Ovary (tissue), 9 donors: ENCODE measurements around the gene PRKCE. TPM values are rescaled to one million over a fixed set of nuclear protein-coding genes. Genes with fewer than 3 reads are reported as not detected.

Experiments used
- DNase-seq, 5 donors: peaks; one replicate each; pipeline ENCODE4 v3.0.0-alpha.2; 2019 to 2020
- H3K27ac ChIP-seq, 2 donors: fragments of 200-600 bp; one replicate each; pipeline versions ENCODE4 v1.5.1 to v1.8.0; 2019 to 2022
- H3K27me3 ChIP-seq: fragments of 200-600 bp; one replicate; pipeline ENCODE4 v1.8.0; 2022
- H3K36me3 ChIP-seq: fragments of 200-600 bp; sonication (generic); one replicate; pipeline ENCODE4 v1.5.1; 2019
- H3K4me1 ChIP-seq: one replicate; pipeline ENCODE4 v1.8.1; 2013; ENCODE audit warnings: mild to moderate bottlenecking, moderate library complexity; ENCODE audit not compliant: insufficient read depth
- H3K4me3 ChIP-seq: fragments of 200-600 bp; sonication (generic); one replicate; pipeline ENCODE4 v1.5.1; 2017
- H3K9me3 ChIP-seq, 2 donors: fragments of 200-600 bp in 1 of 2; sonication (generic) in 1 of 2; one replicate each; pipeline versions ENCODE4 v1.5.1 to v1.8.1; 2013 to 2019; ENCODE audit warnings: mild to moderate bottlenecking in 1 of 2, moderate library complexity in 1 of 2
- EP300 ChIP-seq: sonication (generic); formaldehyde crosslinking; IDR thresholded peaks from one replicate; pipeline ENCODE4 v1.6.1; 2017; ENCODE audit warnings: antibody characterized with exemption
- POLR2A ChIP-seq: fragments of 450-650 bp; IDR thresholded peaks from one replicate; pipeline ENCODE4 v1.6.1; 2017; ENCODE audit warnings: antibody characterized with exemption, mild to moderate bottlenecking, moderate library complexity
- WGBS, 3 donors: extraction: QIAGEN DNeasy Blood & Tissue Kit in 1 of 3; methylation state at CpG; one replicate each; pipeline versions ENCODE4 v1.1.5 to v1.1.7; 2013 to 2017; 5-methylcytosine and 5-hydroxymethylcytosine counted together
- intact Hi-C, 4 donors: fragments of 100-400 bp; cut with DNase I; formaldehyde crosslinking; loops; one replicate each; pipeline versions ENCODE4 v1.11.0 to v1.15.1; 2022 to 2023
- polyA plus RNA-seq, 2 donors: library from polyadenylated mRNA; stranded (reverse); fragments of 200-250 nt in 1 of 2; fragments of 350-450 nt in 1 of 2; fragmentation: Illumina TruSeq in 1 of 2; extraction: RNeasy Lipid Tissue Mini Kit (QIAGEN cat#74804) in 1 of 2; gene quantifications; one replicate each; pipeline ENCODE4 v1.2.3, GENCODE V29; 2013 to 2014
- total RNA-seq, 7 donors: library from RNA; depleted of rRNA in 2 of 7; stranded (reverse); fragments of >200 nt in 2 of 7; fragmentation: NEBNext Ultra II Directional in 3 of 7; extraction: Animal tissue kit (Norgen Biotek cat#: 25700) in 3 of 7; gene quantifications; one replicate each; pipeline versions ENCODE4 v1.1.0 to v1.2.4, GENCODE V29; 2016 to 2023
- TF ChIP-seq, protein P1 (sequence below), 3 donors: fragments of 450-650 bp in 2 of 3; fragments of 200-600 bp in 1 of 3; IDR thresholded peaks; one replicate each; pipeline versions ENCODE4 v1.5.1 to v1.8.0; 2016 to 2022; ENCODE audit warnings: antibody characterized with exemption in 3 of 3, mild to moderate bottlenecking in 1 of 3
- donor health status: DM: no; HTN: no; CAD: no; lungs with moderate emphysema.
- donor health status: DM: no; HTN: no; CAD: no.
- donor health status: Bipolar disorder and iron deficiency.
- donor health status: DM: yes; HTN: yes; CAD: no.
- donor health status: DM: no; HTN: no; CAD: no.
- donor health status: DM: yes; HTN: yes; CAD: no.

PRKCE gene
- total and polyA plus RNA-seq, 9 donors = 3.1 to 22.8 (median 12.8) TPM

DNA sequence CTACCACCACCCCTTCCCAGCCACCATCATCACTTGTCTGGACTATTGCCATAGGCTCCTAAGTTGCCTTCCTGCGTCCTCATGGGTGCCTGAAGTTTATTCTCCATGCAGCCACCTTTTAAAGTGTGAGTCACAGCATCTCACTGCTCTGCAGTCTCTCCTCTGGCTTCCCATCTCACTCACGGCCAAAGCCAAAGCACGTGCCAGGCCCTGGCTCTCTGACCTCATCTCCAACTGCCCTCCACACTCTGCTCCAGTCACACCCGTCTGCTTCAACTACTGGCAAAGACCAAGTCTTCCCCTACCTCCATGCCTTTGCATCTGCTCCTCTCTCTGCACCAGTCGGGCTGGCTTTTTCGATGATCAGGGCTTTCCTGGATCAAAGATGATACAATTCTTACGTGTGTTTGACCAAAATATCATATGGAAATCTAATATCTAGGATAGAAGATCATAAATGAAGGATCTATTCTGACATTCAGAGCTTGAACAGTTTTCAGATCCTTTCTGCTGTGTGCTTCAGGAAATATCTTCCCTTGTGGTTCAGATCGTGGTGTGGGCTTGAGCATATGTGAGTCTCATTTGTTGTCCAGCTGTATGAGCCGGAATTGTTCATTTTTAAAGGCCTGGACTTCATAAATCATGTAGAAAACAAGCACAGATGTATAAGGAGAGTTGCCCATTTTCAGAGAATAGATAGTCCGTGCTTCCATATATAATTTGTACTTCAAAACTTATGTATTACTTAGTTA is 175.6 kb downstream of the PRKCE start:
- H3K36me3 ChIP-seq = no peaks in the 10 kb centered on the region
- peaks cover under 1% of the 10 kb centered on the region for H3K4me1 ChIP-seq
- H3K4me3 ChIP-seq = no peak overlapping the region
- TF ChIP-seq, protein P1, sequence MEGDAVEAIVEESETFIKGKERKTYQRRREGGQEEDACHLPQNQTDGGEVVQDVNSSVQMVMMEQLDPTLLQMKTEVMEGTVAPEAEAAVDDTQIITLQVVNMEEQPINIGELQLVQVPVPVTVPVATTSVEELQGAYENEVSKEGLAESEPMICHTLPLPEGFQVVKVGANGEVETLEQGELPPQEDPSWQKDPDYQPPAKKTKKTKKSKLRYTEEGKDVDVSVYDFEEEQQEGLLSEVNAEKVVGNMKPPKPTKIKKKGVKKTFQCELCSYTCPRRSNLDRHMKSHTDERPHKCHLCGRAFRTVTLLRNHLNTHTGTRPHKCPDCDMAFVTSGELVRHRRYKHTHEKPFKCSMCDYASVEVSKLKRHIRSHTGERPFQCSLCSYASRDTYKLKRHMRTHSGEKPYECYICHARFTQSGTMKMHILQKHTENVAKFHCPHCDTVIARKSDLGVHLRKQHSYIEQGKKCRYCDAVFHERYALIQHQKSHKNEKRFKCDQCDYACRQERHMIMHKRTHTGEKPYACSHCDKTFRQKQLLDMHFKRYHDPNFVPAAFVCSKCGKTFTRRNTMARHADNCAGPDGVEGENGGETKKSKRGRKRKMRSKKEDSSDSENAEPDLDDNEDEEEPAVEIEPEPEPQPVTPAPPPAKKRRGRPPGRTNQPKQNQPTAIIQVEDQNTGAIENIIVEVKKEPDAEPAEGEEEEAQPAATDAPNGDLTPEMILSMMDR (IDR thresholded peaks at IDR 0.05) = no peak
- TF ChIP-seq EP300 = no peak
- no peak for TF ChIP-seq POLR2A
- no peak for DNase-seq
- H3K27me3 ChIP-seq = no peaks in the 10 kb centered on the region
- 85 to 90% (median 88%) methylated on average over 10 of the region's 10 CpGs for WGBS, 3 donors
- H3K27ac ChIP-seq = no peak overlapping the region
- intact Hi-C loops = no loop called here
- no peaks in the 10 kb centered on the region for H3K9me3 ChIP-seq

DNA sequence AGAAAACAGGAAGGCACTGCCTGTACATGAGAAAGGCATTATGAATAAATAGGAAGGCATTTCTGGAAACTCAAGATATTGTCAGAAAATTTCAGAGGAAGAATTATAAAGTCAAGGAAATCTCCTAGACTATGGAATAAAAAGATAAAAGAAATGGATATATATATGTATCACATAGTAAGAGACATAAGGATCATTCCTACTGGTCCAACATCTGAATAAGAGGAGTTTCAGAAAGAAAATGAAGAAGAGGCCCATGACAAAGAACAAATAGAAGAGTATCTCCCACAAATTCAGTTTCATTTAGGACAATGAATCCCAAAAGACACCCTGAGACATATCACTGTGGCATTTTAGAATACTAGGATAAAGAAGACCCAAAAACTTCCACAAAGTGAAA is 178.8 kb downstream of the PRKCE start:
- Histone ChIP-seq H3K27ac (no peak overlapping the region), H3K27me3 (no peaks in the 10 kb centered on the region), H3K36me3 (no peaks in the 10 kb centered on the region), H3K9me3 (no peaks in the 10 kb centered on the region), H3K4me3 (no peak overlapping the region), H3K4me1 (no peaks in the 10 kb centered on the region)
- intact Hi-C loops = no loop called here
- TF ChIP-seq EP300 = no peak
- TF ChIP-seq, protein P1 (IDR thresholded peaks at IDR 0.05) = no peak
- TF ChIP-seq POLR2A = no peak
- DNase-seq = no peak

DNA sequence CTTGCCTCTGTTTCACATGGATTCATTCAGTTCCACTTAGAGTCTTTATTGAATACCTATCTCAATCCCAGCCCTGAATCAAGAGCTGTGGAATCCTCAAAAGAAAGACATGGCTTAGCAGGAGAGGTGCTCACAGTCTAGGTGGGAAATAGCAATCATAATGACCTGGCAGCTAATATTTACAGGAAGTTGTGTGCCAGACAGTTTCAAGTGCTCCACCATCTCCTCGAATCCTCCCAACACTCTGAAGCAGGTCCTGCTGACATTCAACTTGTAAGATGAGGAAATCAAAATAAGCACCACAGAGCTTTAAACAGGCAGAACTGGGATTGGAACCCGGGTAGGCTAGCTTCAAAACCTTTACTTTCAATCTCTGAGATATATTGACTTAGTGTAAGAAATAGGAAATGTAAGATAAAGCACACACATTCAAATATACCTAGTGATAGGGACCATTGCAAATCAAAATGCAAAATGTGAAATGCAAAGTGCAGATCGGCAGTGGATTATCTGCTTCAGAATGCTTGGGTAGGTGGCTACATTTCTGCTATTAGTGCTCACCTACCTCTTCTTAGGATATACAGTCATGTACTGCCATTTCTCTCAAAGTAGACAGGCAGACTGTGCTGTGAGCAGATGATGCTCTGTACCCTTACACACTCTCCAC is 182.0 kb downstream of the PRKCE start:
- 88 to 89% (median 88%) methylated on average over 3 of the region's 3 CpGs for WGBS, 3 donors

DNA sequence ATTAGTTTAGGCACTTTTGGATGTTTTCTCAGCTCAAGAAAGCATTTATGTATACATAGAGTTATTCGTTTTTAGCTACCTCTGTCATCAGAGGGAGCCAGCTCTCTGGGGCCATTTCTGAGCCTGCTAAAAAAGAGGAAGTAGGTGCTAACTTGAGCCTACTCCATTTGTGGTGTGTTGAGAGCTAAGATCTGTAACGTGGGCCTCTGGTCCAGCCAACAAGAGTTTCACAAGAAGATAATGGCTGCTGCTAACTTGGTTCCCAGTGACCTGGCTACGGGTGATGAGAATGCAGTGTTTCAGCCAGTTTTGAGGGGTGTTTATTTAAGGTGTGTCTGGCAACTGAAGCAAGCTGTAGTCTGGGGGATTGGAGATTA is 182.5 kb downstream of the PRKCE start:
- no peak overlapping the region for H3K27ac ChIP-seq
- H3K27me3 ChIP-seq = no peaks in the 10 kb centered on the region
- H3K4me3 ChIP-seq = no peak overlapping the region
- no peaks in the 10 kb centered on the region for H3K9me3 ChIP-seq
- intact Hi-C loops = no loop called here
- TF ChIP-seq, protein P1 (IDR thresholded peaks at IDR 0.05) = no peak
- TF ChIP-seq POLR2A (no peak), EP300 (no peak)
- H3K36me3 ChIP-seq = no peaks in the 10 kb centered on the region
- no peaks in the 10 kb centered on the region for H3K4me1 ChIP-seq
- no peak for DNase-seq
- WGBS, 3 donors = 80 to 86% (median 84%) methylated on average over 3 of the region's 3 CpGs

More for the DNA sequence above, 182.0 kb downstream of the PRKCE start:
- Histone ChIP-seq H3K4me3 (no peak overlapping the region), H3K9me3 (no peaks in the 10 kb centered on the region), H3K4me1 (no peaks in the 10 kb centered on the region), H3K27me3 (no peaks in the 10 kb centered on the region), H3K27ac (no peak overlapping the region), H3K36me3 (no peaks in the 10 kb centered on the region)
- TF ChIP-seq POLR2A (no peak), EP300 (no peak)
- TF ChIP-seq, protein P1 (IDR thresholded peaks at IDR 0.05) = no peak
- no peak for DNase-seq
- intact Hi-C loops = no loop called here
